ENCODE measurements around the gene INPP5E.

DNA sequence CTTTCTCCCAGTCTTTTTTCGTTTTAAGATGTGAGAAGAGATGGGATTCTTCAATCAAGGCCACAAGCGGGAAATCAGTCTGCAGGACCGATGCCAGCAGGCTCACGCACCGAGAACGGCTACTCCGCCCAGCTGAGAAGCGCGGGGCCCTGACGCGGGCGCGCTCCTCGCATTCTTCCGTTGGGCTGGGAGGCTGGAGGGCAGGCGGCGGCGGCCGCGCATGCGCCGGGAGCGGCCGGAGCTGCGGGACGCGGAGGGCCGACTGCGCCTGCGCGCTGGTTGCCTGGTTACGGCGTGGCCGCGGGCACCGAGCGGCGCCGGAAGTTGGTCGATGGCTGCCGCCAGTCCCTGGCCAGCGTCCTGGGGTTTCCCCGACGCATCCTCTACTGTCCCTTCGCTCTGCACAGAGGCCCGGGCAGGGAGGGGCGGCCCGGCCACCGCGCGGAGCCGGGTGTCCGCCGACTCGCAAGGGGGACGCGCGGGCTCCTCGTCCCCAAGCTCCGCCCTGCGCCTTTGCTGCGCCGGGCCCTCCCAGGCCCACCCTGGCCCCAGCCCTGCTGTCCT is 44.0 kb upstream of the INPP5E start:
- TF ChIP-seq, protein P1, sequence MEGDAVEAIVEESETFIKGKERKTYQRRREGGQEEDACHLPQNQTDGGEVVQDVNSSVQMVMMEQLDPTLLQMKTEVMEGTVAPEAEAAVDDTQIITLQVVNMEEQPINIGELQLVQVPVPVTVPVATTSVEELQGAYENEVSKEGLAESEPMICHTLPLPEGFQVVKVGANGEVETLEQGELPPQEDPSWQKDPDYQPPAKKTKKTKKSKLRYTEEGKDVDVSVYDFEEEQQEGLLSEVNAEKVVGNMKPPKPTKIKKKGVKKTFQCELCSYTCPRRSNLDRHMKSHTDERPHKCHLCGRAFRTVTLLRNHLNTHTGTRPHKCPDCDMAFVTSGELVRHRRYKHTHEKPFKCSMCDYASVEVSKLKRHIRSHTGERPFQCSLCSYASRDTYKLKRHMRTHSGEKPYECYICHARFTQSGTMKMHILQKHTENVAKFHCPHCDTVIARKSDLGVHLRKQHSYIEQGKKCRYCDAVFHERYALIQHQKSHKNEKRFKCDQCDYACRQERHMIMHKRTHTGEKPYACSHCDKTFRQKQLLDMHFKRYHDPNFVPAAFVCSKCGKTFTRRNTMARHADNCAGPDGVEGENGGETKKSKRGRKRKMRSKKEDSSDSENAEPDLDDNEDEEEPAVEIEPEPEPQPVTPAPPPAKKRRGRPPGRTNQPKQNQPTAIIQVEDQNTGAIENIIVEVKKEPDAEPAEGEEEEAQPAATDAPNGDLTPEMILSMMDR (IDR thresholded peaks at IDR 0.05), result peak in 1 of 4 experiments; percentile 27
- TF ChIP-seq POLR2A (IDR thresholded peaks at IDR 0.05), result peak; percentile 42 to 60

All from uterus (tissue), 2 donors.